Trophoblast cell (in vitro differentiated cells and primary cell): Measurements from ENCODE around the gene DNAJB14.

ENCODE experiments used
- DNase-seq, 2 donors: peaks; one replicate each; pipeline ENCODE4 v3.0.0-alpha.2; 2016
- H2AFZ ChIP-seq: 2 replicates; pipeline ENCODE4 v1.6.1; 2013; ENCODE audit warnings: low read length, moderate library complexity, mild to moderate bottlenecking; ENCODE audit not compliant: insufficient read depth, poor library complexity
- H2AK5ac ChIP-seq: 2 replicates; pipeline ENCODE4 v1.6.1; 2013; ENCODE audit warnings: mild to moderate bottlenecking, low read length
- H2BK120ac ChIP-seq: 2 replicates; pipeline ENCODE4 v1.6.1; 2013; ENCODE audit warnings: low read length, mild to moderate bottlenecking, moderate library complexity; ENCODE audit not compliant: insufficient read depth, poor library complexity
- H2BK12ac ChIP-seq: 2 replicates; pipeline ENCODE4 v1.6.1; 2013; ENCODE audit warnings: mild to moderate bottlenecking, low read length, moderate library complexity
- H2BK5ac ChIP-seq: 2 replicates; pipeline ENCODE4 v1.6.1; 2013; ENCODE audit warnings: low read length, low read depth, moderate library complexity, mild to moderate bottlenecking; ENCODE audit not compliant: poor library complexity
- H3K14ac ChIP-seq: 2 replicates; pipeline ENCODE4 v1.6.1; 2013; ENCODE audit warnings: mild to moderate bottlenecking, low read length
- H3K18ac ChIP-seq: 2 replicates; pipeline ENCODE4 v1.6.1; 2013; ENCODE audit warnings: mild to moderate bottlenecking, low read length
- H3K23ac ChIP-seq: 2 replicates; pipeline ENCODE4 v1.6.1; 2013; ENCODE audit warnings: low read length
- H3K27ac ChIP-seq: 2 replicates; pipeline ENCODE4 v1.5.1; 2013; ENCODE audit warnings: low read depth, mild to moderate bottlenecking, inconsistent platforms, low read length, moderate library complexity
- H3K27me3 ChIP-seq: 2 replicates; pipeline ENCODE4 v1.6.1; 2013; ENCODE audit warnings: inconsistent platforms, mild to moderate bottlenecking, low read length, moderate library complexity; ENCODE audit not compliant: insufficient read depth
- H3K36me3 ChIP-seq, 2 experiments: 1 replicate in 1 of 2; 2 replicates in 1 of 2; pipeline ENCODE4 v1.6.1; 2013; ENCODE audit warnings: low read length in 2 of 2, mild to moderate bottlenecking in 2 of 2, moderate library complexity in 1 of 2; ENCODE audit not compliant: insufficient read depth in 2 of 2, control insufficient read depth in 1 of 2
- H3K4ac ChIP-seq: 2 replicates; pipeline ENCODE4 v1.6.1; 2013; ENCODE audit warnings: low read depth, mild to moderate bottlenecking, low read length, moderate library complexity
- H3K4me1 ChIP-seq, 2 experiments: 1 replicate in 1 of 2; 2 replicates in 1 of 2; pipeline ENCODE4 v1.6.1; 2013; ENCODE audit warnings: low read length in 2 of 2, mild to moderate bottlenecking in 2 of 2, moderate library complexity in 1 of 2; ENCODE audit not compliant: insufficient read depth in 2 of 2, control insufficient read depth in 1 of 2
- H3K4me2 ChIP-seq: 2 replicates; pipeline ENCODE4 v1.6.1; 2013; ENCODE audit warnings: inconsistent platforms, mild to moderate bottlenecking, low read length, moderate library complexity
- H3K4me3 ChIP-seq: 2 replicates; pipeline ENCODE4 v1.5.1; 2013; ENCODE audit warnings: mild to moderate bottlenecking, low read depth, low read length, inconsistent platforms
- H3K79me1 ChIP-seq: one replicate; pipeline ENCODE4 v1.6.1; 2013; ENCODE audit warnings: low read length
- H3K79me2 ChIP-seq: 2 replicates; pipeline ENCODE4 v1.6.1; 2013; ENCODE audit warnings: low read length, mild to moderate bottlenecking; ENCODE audit not compliant: control insufficient read depth, insufficient read depth, poor library complexity
- H3K9ac ChIP-seq: 2 replicates; pipeline ENCODE4 v1.6.1; 2013; ENCODE audit warnings: mild to moderate bottlenecking, low read length
- H3K9me3 ChIP-seq: 2 replicates; pipeline ENCODE4 v1.6.1; 2013; ENCODE audit warnings: low read depth, mild to moderate bottlenecking, control low read depth, inconsistent platforms, low read length; ENCODE audit not compliant: insufficient read depth
- H4K12ac ChIP-seq: 2 replicates; pipeline ENCODE4 v1.6.1; 2013; ENCODE audit warnings: low read depth, mild to moderate bottlenecking, low read length, moderate library complexity
- H4K8ac ChIP-seq: 2 replicates; pipeline ENCODE4 v1.6.1; 2013; ENCODE audit warnings: low read depth, mild to moderate bottlenecking, low read length, moderate library complexity
- H4K91ac ChIP-seq: one replicate; pipeline ENCODE4 v1.6.1; 2013; ENCODE audit warnings: low read depth, mild to moderate bottlenecking, low read length, moderate library complexity
- WGBS: extraction: QIAGEN DNeasy Blood & Tissue Kit; methylation state at CpG from one replicate; pipeline ENCODE4 v1.1.7; 2013; ENCODE audit warnings: missing lambda C conversion rate; ENCODE audit not compliant: insufficient read length, insufficient coverage; ENCODE audit errors: extremely low coverage; 5-methylcytosine and 5-hydroxymethylcytosine counted together

Gene DNAJB14

GRCh38 chr4:99852199-99852749 lies 94.1 kb downstream of the DNAJB14 start:
- no peak overlapping the region for H4K12ac ChIP-seq
- no peak overlapping the region for H2AFZ ChIP-seq
- no peaks in the 10 kb centered on the region for H3K9me3 ChIP-seq
- WGBS = no CpG with 5 or more reads among the region's 3 CpGs
- H3K4me1 ChIP-seq = peaks cover 0 to 4% of the 10 kb centered on the region in 2 experiments
- H2BK120ac ChIP-seq = no peak overlapping the region
- H2BK12ac ChIP-seq = no peak overlapping the region
- no peak overlapping the region for H3K14ac ChIP-seq
- no peak for DNase-seq
- H3K79me1 ChIP-seq = no peaks in the 10 kb centered on the region
- H4K91ac ChIP-seq = no peak overlapping the region
- H4K8ac ChIP-seq = no peak overlapping the region
- no peak overlapping the region for H3K4me2 ChIP-seq
- H3K23ac ChIP-seq = no peak overlapping the region
- H2BK5ac ChIP-seq = no peak overlapping the region
- no peak overlapping the region for H3K27ac ChIP-seq
- no peak overlapping the region for H3K4me3 ChIP-seq
- H3K36me3 ChIP-seq = no peaks in the 10 kb centered on the region
- H3K9ac ChIP-seq = no peak overlapping the region
- no peaks in the 10 kb centered on the region for H3K27me3 ChIP-seq
- no peak overlapping the region for H2AK5ac ChIP-seq
- H3K18ac ChIP-seq = no peak overlapping the region
- no peak overlapping the region for H3K4ac ChIP-seq
- H3K79me2 ChIP-seq = no peaks in the 10 kb centered on the region

- Histone ChIP-seq H3K27me3 (no peaks in the 10 kb centered on the region), H3K27ac (no peak overlapping the region), H3K4me1 (no peaks in the 10 kb centered on the region), H3K4ac (no peak overlapping the region), H4K91ac (no peak overlapping the region), H3K79me2 (no peaks in the 10 kb centered on the region), H4K8ac (no peak overlapping the region), H3K4me2 (no peak overlapping the region), H3K18ac (no peak overlapping the region), H3K36me3 (no peaks in the 10 kb centered on the region), H3K9ac (no peak overlapping the region), H2AK5ac (no peak overlapping the region), H3K14ac (no peak overlapping the region), H3K4me3 (no peak overlapping the region), H4K12ac (no peak overlapping the region), H2BK5ac (no peak overlapping the region), H2BK12ac (no peak overlapping the region), H2BK120ac (no peak overlapping the region), H3K79me1 (no peaks in the 10 kb centered on the region), H3K23ac (no peak overlapping the region), H3K9me3 (no peaks in the 10 kb centered on the region), H2AFZ (no peak overlapping the region)
- WGBS = no CpG with 5 or more reads among the region's 4 CpGs
- DNase-seq = no peak
Measured at GRCh38 chr4:99848591-99849001, 97.8 kb downstream of the DNAJB14 start.

- H3K9ac ChIP-seq = no peak overlapping the region
- no peak overlapping the region for H4K8ac ChIP-seq
- H2BK12ac ChIP-seq = no peak overlapping the region
- no peak overlapping the region for H3K4me2 ChIP-seq
- no peak overlapping the region for H3K23ac ChIP-seq
- no peak overlapping the region for H3K14ac ChIP-seq
- WGBS = no CpG with 5 or more reads among the region's 10 CpGs
- H3K9me3 ChIP-seq = no peaks in the 10 kb centered on the region
- H3K27me3 ChIP-seq = no peaks in the 10 kb centered on the region
- no peak overlapping the region for H4K91ac ChIP-seq
- no peak overlapping the region for H4K12ac ChIP-seq
- no peak overlapping the region for H3K18ac ChIP-seq
- no peak overlapping the region for H2AFZ ChIP-seq
- DNase-seq = peak in 1 of 2 donors; percentile 29
- H3K27ac ChIP-seq = no peak overlapping the region
- no peaks in the 10 kb centered on the region for H3K36me3 ChIP-seq
- no peak overlapping the region for H3K4ac ChIP-seq
- H2BK120ac ChIP-seq = no peak overlapping the region
- no peaks in the 10 kb centered on the region for H3K4me1 ChIP-seq
- H3K79me1 ChIP-seq = no peaks in the 10 kb centered on the region
- no peak overlapping the region for H2AK5ac ChIP-seq
- no peaks in the 10 kb centered on the region for H3K79me2 ChIP-seq
- no peak overlapping the region for H2BK5ac ChIP-seq
- no peak overlapping the region for H3K4me3 ChIP-seq
Measured at GRCh38 chr4:99847362-99847976, 98.9 kb downstream of the DNAJB14 start.

GRCh38 chr4:99846891-99847290 lies 99.5 kb downstream of the DNAJB14 start:
- no CpG with 5 or more reads among the region's 1 CpG for WGBS

More at GRCh38 chr4:99846891-99847290, 99.5 kb downstream of the DNAJB14 start:
- no peak overlapping the region for H2AFZ ChIP-seq
- no peak overlapping the region for H3K27ac ChIP-seq
- no peak overlapping the region for H4K8ac ChIP-seq
- H3K4ac ChIP-seq = no peak overlapping the region
- no peaks in the 10 kb centered on the region for H3K4me1 ChIP-seq
- no peak overlapping the region for H3K4me3 ChIP-seq
- H3K27me3 ChIP-seq = no peaks in the 10 kb centered on the region
- no peak for DNase-seq
- no peak overlapping the region for H4K91ac ChIP-seq
- H3K9ac ChIP-seq = no peak overlapping the region
- no peak overlapping the region for H2BK120ac ChIP-seq
- H3K36me3 ChIP-seq = no peaks in the 10 kb centered on the region
- H3K23ac ChIP-seq = no peak overlapping the region
- no peaks in the 10 kb centered on the region for H3K79me2 ChIP-seq
- H3K9me3 ChIP-seq = no peaks in the 10 kb centered on the region
- H2BK12ac ChIP-seq = no peak overlapping the region
- H2AK5ac ChIP-seq = no peak overlapping the region
- H4K12ac ChIP-seq = no peak overlapping the region
- no peak overlapping the region for H3K18ac ChIP-seq
- H3K79me1 ChIP-seq = no peaks in the 10 kb centered on the region
- H2BK5ac ChIP-seq = no peak overlapping the region
- no peak overlapping the region for H3K14ac ChIP-seq
- H3K4me2 ChIP-seq = no peak overlapping the region
